ENCODE data around the gene TP53BP2.

- TF ChIP-seq POLR2A (IDR thresholded peaks at IDR 0.05) (no peak), CTCF (IDR thresholded peaks at IDR 0.05 in 8 of 11, conservative IDR thresholded peaks at IDR 0.05 in 3 of 11) (no peak)
Measured at GRCh38 chr1:223820971-223821370, 24.8 kb downstream of the TP53BP2 start.
